Cardiac septum (tissue), 1 donor: ENCODE data around the gene PARG. TPM values are rescaled to one million over a fixed set of nuclear protein-coding genes. Genes with fewer than 3 reads are reported as not detected.
"Not testable (repeated sequence)": the region's sequence is repeated elsewhere in the genome, so short reads cannot be mapped to it uniquely, and the experiment has no call there.

Experiments
- DNase-seq: peaks from one replicate; pipeline ENCODE4 v3.0.0-alpha.2; 2020; ENCODE audit warnings: low spot score
- intact Hi-C: fragments of 100-400 bp; cut with DNase I; formaldehyde crosslinking; loops from one replicate; pipeline ENCODE4 v1.14.0; 2022
- total RNA-seq: library from RNA; stranded (reverse); fragmentation: NEBNext Ultra II Directional; extraction: Animal tissue kit (Norgen Biotek cat#: 25700); gene quantifications from one replicate; pipeline ENCODE4 v1.2.1, GENCODE V29; 2021
- donor health status: DM: no; HTN: no; CAD: no.

The PARG gene
- total RNA-seq, 1 donor from 2014 or later = 23.4 TPM

- intact Hi-C loops = no loop called here
- DNase-seq = no peak
Observed at GRCh38 chr10:49834976-49835375, 106.9 kb downstream of the PARG start.

DNA sequence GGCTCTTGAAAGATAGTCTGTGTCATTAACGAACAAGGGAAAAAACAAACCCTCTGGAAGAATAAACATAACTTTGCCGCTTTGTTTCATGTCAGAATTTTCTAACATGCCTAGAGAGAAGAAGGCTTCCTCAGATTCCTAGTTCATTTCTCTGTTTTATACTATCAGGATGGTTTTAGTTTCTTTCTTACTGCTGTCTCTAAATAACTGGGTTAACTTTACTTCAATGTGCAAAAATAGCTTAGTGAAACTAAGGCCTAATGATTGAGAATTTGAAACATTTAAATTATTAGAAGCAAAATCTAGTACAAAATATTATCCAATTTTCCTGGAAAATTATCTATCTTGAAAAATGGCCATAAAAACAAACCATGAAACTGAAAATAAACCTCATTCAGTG lies 107.6 kb downstream of the PARG start:
- intact Hi-C loops = no loop called here
- DNase-seq = no peak

DNA sequence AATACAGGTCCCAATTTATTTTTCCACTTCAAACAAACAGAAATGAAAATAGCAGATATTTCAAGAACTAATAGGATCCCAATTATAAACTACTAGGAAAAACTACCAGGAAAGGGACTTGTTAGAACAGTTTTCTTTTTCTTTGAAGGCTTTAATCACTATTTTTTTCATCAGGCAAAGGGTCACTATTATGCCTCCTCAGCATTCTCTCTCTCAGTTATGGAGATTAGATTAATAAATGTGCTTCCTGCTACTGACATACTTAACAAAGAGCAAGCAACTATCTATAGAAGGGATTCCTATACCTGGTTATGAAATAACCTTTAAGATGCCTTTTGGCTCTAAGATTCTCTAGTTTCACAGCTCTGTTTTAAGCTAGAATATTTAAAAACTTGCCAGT lies 108.7 kb downstream of the PARG start:
- intact Hi-C loops = no loop called here
- DNase-seq = no peak

DNA sequence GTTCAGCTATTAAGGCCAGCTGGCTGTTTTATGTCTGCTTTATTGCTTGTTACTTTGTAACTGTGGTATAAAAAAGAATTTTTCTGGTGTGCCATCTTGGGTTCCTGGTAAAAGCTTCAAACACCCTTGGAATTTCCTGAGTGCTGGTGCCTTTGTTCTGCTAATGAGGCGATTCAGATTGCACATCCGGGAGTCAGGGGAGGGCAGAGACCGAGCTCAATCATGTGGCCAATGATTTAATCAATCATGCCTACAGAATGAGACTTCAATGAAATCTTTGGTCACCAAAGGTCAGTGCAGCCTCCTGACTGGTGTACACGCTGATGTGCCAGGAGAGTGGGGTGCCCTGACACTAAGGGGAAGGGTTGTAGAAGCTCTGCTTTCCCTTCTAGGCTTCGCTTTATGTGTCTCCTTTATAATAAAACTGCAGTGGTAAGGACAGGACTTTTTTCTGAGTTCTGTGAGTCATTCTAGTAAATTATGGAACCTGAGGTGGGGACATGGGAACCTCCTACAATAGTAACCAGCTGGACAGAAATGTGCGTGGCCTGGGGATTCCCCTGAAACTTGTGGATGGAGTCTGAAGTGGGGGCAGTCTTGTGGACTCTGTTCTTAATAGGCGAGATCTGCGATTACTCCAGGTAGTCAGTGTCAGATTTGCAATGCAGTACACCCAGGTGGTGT lies 110.3 kb downstream of the PARG start:
- DNase-seq = no peak
- intact Hi-C loops = no loop called here

DNA sequence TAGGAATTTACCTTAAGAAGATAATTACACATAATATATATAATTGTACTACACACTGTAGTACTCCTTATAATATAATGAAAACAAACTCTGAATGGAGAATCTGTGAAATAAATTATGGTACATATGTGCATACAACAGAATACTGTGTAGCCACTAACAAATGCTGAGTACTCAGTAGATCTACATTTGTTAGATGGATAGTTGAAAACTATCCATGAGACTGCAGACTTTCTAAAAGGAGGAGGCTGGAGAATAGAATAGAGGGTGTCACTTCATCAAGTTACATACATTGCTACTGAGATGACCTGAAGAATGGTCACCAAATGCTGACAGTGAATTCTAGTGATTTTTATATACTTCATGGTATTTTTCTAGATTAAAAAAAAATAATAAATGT lies 111.0 kb downstream of the PARG start:
- DNase-seq = no peak
- intact Hi-C loops = no loop called here

- intact Hi-C loops = no loop called here
- no peak for DNase-seq
Observed at GRCh38 chr10:49830016-49830415, 111.8 kb downstream of the PARG start.

DNA sequence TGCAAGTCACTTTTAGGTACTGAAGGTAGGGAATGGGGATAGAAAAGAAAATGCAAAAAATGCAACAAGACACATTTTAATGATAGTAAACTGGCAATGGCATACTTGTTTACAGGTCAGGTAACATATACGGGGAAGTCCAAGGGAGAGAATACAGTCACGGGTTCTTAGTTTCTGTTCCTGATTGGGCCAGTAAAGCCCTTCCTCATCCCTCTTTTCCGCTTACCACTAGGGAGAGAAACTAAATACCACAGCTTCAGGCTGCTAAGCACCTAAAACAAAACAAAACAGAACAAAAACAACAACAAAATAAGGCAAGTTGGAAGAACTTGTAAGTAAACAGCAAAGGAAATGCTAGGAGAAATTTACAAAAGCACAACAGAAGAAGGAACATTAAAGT lies 114.5 kb downstream of the PARG start:
- intact Hi-C loops = no loop called here
- DNase-seq = no peak

GRCh38 chr10:49819234-49819958 lies 122.4 kb downstream of the PARG start:
- intact Hi-C loops = no loop called here
- no peak for DNase-seq

DNA sequence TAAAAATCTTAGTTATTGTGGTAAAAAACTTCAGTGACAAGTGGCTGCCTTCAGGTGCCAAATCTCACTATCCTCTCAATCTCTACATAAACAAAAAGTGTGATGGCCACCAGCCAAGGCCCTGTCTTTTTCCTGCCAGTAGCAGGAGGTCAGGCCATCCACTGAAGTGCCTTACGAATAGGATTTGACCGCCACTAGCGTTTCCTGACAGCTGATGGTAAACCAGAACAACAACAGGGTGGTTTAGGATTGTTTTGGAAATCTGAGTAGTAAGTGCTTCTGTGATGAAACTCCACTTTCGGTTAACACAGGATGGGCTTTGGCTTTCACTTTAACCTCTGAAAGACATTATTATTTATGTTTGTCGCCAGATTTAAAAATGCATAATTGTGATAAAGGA lies 124.0 kb downstream of the PARG start:
- DNase-seq = no peak
- intact Hi-C loops = no loop called here

- intact Hi-C loops = no loop called here
- no peak for DNase-seq
Observed at GRCh38 chr10:49803988-49804387, 137.8 kb downstream of the PARG start.

- intact Hi-C loops = no loop called here
- DNase-seq = no peak
Observed at GRCh38 chr10:49798275-49798674, 143.6 kb downstream of the PARG start.

DNA sequence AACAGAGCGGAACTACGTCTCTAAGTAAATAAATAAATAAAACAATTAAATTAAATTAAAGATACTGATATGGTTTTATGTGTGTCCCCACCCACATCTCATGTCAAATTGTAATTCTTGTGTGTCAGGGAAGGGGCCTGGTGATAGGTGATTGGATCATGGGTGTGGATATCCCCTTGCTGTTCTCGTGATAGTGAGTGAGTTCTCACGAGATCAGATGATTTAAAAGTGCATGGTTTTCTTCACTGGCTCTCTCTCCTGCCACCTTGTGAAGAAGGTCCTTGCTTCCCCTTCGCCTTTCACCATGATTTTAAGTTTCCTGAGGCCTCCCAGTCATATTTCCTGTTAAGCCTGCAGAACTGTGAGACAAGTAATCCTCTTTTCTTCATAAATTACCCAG lies 150.7 kb downstream of the PARG start:
- intact Hi-C loops = no loop called here
- DNase-seq = no peak

DNA sequence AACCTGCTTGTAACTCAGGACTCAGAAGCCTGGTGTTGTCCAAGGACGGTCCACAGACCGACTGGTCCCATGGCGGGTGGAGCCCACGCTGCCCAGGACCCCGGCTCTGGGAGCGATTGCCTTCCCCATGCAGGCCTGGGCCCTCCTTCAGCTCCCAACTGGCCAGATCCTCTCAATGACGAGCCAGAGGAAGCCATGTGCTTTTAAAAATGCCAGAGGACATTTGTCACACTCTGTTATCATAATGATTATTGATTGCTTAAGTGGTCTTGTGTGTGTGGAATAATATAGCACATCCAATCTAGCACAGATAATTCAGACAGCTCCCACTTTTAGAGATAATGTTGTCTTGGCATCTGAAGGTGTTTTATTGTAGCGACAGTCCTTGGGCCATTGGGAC lies 157.1 kb downstream of the PARG start:
- intact Hi-C loops = no loop called here
- DNase-seq = no peak

GRCh38 chr10:49783645-49784044 lies 158.2 kb downstream of the PARG start:
- DNase-seq = no peak
- intact Hi-C loops = no loop called here

DNA sequence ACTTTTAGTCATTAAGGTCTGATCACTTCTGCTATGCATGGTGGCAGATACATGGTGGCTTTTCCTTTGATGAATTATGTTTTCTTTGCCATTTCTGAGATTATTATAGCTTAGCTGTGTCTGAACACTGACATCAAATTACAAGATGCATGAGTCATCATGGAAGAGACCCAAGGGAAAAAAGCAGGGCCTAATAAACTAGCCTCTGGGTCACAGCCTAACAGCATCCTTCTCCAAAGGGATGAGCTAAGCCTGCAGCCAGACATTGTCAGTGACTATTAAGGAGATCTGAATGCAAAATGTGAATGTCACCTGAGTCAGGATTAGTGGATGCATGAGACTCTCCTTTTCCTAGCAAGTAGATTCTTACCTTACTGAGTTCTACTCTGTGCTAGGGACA lies 160.6 kb downstream of the PARG start:
- DNase-seq = no peak
- intact Hi-C loops = no loop called here

DNA sequence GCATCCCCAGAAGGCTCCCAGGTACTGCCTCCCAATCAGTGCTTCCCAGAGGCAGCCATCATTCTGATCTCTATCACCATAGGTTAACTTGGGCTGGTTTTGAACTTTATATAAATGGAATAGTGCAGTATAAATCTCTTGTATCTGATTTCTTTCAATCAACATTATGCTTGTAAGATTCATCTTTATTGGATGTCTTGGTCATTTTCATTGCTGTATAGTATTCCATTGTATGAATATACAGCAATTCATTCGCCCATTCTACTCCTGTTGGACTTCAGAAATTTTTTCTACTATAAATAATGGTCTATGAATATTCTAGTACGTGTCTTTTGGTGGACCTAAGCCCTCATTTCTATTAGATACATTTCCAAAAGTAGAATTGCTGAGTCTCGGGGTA lies 163.6 kb downstream of the PARG start:
- no peak for DNase-seq
- intact Hi-C loops = no loop called here

GRCh38 chr10:49776851-49777250 lies 165.0 kb downstream of the PARG start:
- no peak for DNase-seq
- intact Hi-C loops = no loop called here

DNA sequence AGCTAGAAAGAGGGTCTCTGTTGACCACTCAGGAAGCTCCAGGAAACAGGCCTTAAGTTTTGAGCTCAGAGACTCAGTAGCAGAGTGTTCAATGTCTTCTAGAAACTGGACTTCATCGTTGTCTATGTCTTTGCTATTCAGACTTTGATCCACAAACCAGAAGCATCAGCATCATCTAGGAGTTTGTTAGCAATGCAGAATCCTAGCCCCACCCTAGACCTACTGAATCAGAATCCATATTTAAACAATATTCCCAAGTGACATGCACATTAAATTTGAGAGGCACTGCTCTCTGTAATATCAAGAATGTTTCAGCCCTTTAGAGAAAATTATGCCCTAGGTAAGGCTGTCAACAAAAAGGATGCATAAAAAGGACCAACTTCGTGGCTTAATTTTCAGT lies 166.8 kb downstream of the PARG start:
- no peak for DNase-seq
- intact Hi-C loops = no loop called here

GRCh38 chr10:49772944-49773343 lies 168.9 kb downstream of the PARG start:
- DNase-seq, intact Hi-C loops: not testable (repeated sequence)

DNA sequence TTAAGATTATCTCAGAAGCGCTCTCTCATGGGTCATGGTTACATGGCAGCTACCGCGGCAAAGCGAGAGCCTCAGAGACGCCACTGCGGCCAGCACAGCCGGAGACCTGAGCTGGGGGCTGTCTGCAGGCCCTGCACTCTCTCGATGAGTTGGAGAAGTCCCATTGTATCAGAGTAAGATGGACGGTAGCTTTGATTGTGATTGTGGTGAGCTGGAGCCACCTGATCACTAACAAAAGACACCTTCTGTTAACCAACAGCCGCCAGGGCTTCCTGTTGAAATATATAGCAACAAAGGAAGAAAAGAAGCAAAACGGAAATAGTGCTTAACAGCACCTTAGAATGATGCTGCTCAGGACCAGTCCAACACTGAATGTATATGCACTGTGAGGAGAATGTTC lies 170.8 kb downstream of the PARG start:
- DNase-seq, intact Hi-C loops: not testable (repeated sequence)

- DNase-seq = no peak
- intact Hi-C loops = no loop called here
Observed at GRCh38 chr10:49769692-49770091, 172.1 kb downstream of the PARG start.

DNA sequence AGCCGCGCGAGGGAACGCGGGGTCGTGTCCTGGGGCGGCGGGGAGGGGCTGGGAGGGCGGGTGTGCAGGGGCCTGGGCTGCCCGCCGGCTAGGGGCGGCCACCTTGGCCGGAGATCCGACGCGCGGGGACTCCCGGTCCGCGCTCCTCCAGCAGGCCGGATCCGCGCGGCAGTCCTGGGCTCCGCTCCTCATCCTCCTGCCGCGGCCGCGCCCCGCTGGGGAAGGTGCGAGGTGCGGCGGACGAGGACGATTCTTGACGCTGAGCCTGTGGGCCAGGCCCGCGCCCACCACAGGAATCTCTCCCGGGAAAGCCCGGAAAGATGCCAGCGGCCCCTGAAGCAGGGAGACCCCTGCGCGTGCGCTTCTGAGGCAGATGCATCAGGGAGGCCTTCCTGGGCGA lies 173.1 kb downstream of the PARG start:
- intact Hi-C loops = no loop called here
- DNase-seq = no peak
